HepG2 (cell line): ENCODE measurements around the gene EDAR. TPM values are rescaled to one million over a fixed set of nuclear protein-coding genes. Genes with fewer than 3 reads are reported as not detected.

Experiments used
- ATAC-seq: fragments of 200-7000 bp; cut with Tn5 transposase; 3 replicates; pipeline ENCODE4 v1.9.1; 2020; ENCODE audit warnings: mild to moderate bottlenecking, moderate library complexity
- BruUV-seq: library from RNA; stranded (reverse); fragments of 400-500 nt; replicated peaks from 2 replicates; lab custom pipeline; 2021; lab: Mats Ljungman, UMichigan
- CTCF ChIA-PET: fragments of 300-600 bp; formaldehyde crosslinking; extraction: SDS; loops from one replicate; lab custom pipeline; 2021; ENCODE audit warnings: low total read pairs, inconsistent platforms, low intra/inter-chr PET ratio; lab: Yijun Ruan, JAX
- POLR2A ChIA-PET: fragments of 350-600 bp; sonication (Branson Sonifier 250); formaldehyde crosslinking; loops from one replicate; lab custom pipeline; 2020; ENCODE audit warnings: antibody characterized with exemption, inconsistent platforms; lab: Yijun Ruan, JAX
- DNase-seq: peaks from one replicate; pipeline ENCODE4 v3.0.0-alpha.2; 2015; ENCODE audit warnings: low spot score
- FAIRE-seq: peaks from 3 replicates; lab custom pipeline; 2011; peaks lifted over from hg19 to GRCh38; lab: Jason Lieb, UNC
- H2AFZ ChIP-seq: one replicate; pipeline ENCODE4 v1.6.1; 2011; ENCODE audit warnings: low read length, inconsistent platforms
- H3K27ac ChIP-seq: fragments of 300-600 bp; 3 replicates; pipeline ENCODE4 v1.8.0; 2011; ENCODE audit warnings: mixed run types, mild to moderate bottlenecking, mixed read lengths, low read length, inconsistent platforms; ENCODE audit not compliant: insufficient read depth; ENCODE audit errors: extremely low read length
- H3K27me3 ChIP-seq, 2 experiments: fragments of 200-600 bp in 1 of 2; 2 replicates in 1 of 2; 3 replicates in 1 of 2; pipeline versions ENCODE4 v1.6.0 to v1.8.0; 2011; ENCODE audit warnings: low read length in 2 of 2, mild to moderate bottlenecking in 2 of 2, moderate library complexity in 2 of 2, inconsistent platforms in 1 of 2; ENCODE audit not compliant: insufficient read depth in 2 of 2, control insufficient read depth in 1 of 2
- H3K36me3 ChIP-seq, 2 experiments: fragments of 200-600 bp in 1 of 2; replicated peaks in 1 of 2; 2 replicates in 1 of 2; 3 replicates in 1 of 2; pipeline versions ENCODE4 v1.5.1 to v1.8.0; 2011; ENCODE audit warnings: low read length in 2 of 2, inconsistent platforms in 1 of 2; ENCODE audit not compliant: insufficient read depth in 2 of 2, control insufficient read depth in 1 of 2
- H3K4me1 ChIP-seq: 2 replicates; pipeline ENCODE4 v1.5.1; 2012; ENCODE audit warnings: low read length, inconsistent platforms; ENCODE audit not compliant: insufficient read depth
- H3K4me2 ChIP-seq: 2 replicates; pipeline ENCODE4 v1.6.0; 2011; ENCODE audit warnings: low read depth, low read length, inconsistent platforms
- H3K4me3 ChIP-seq, 3 experiments: fragments of 200-600 bp in 1 of 3; sonication (generic), shearing (Covaris generic) in 1 of 3; replicated peaks in 1 of 3; 2 replicates each; pipeline ENCODE4 v1.5.1; 2011 to 2016; ENCODE audit warnings: low read length in 3 of 3, inconsistent platforms in 2 of 3, low read depth in 2 of 3, mild to moderate bottlenecking in 2 of 3, control low read depth in 1 of 3, mixed read lengths in 1 of 3; ENCODE audit not compliant: insufficient read depth in 1 of 3
- H3K79me2 ChIP-seq: one replicate; pipeline ENCODE4 v1.6.1; 2011; ENCODE audit warnings: low read length, inconsistent platforms; ENCODE audit not compliant: insufficient read depth
- H3K9ac ChIP-seq: 2 replicates; pipeline ENCODE4 v1.6.0; 2011; ENCODE audit warnings: mild to moderate bottlenecking, low read depth, low read length, inconsistent platforms; ENCODE audit not compliant: insufficient read depth
- H3K9me3 ChIP-seq: 2 replicates; pipeline ENCODE4 v1.5.1; 2012; ENCODE audit warnings: mild to moderate bottlenecking, low read length
- H4K20me1 ChIP-seq: 2 replicates; pipeline ENCODE4 v1.6.0; 2011; ENCODE audit warnings: inconsistent platforms, mild to moderate bottlenecking, low read length, moderate library complexity; ENCODE audit not compliant: insufficient read depth
- AHDC1 ChIP-seq: sonication (generic); formaldehyde crosslinking; IDR thresholded peaks from 2 replicates; pipeline ENCODE4 v1.5.1; 2020; ENCODE audit warnings: mild to moderate bottlenecking, missing genetic modification reagents, borderline replicate concordance
- ZNF768 ChIP-seq: sonication (generic); formaldehyde crosslinking; IDR thresholded peaks from 2 replicates; pipeline ENCODE4 v1.4.0; 2020; ENCODE audit warnings: missing genetic modification reagents
- WGBS: methylation state at CpG from one replicate; pipeline ENCODE4 v1.1.6; 2017; ENCODE audit warnings: low lambda C conversion rate; 5-methylcytosine and 5-hydroxymethylcytosine counted together
- in situ Hi-C: cut with HindIII; loops from 2 replicates; pipeline ENCODE4 v1.10.0; 2017; ENCODE audit warnings: low pct_unique_long_range_greater_than_20kb; ENCODE audit not compliant: extremely low pct_ligation_motif_present
- intact Hi-C: fragments of 100-400 bp; cut with micrococcal nuclease; formaldehyde crosslinking; loops from one replicate; pipeline ENCODE4 v1.10.0; 2022; ENCODE audit not compliant: unreplicated experiment
- polyA plus RNA-seq, 8 experiments: library from polyadenylated mRNA; depleted of rRNA in 3 of 8; stranded (reverse) in 7 of 8; unstranded in 1 of 8; fragments of >200 nt; fragmentation: Illumina TruSeq in 4 of 8; extraction: Trizol in 4 of 8; gene quantifications; 2 replicates each; pipeline versions ENCODE4 v1.2.1 to v1.2.3, GENCODE V29; 2011 to 2016; ENCODE audit warnings: low read depth in 4 of 8, missing spikeins in 1 of 8, mixed read lengths in 1 of 8; ENCODE audit not compliant: insufficient read depth in 1 of 8
- total RNA-seq, 5 experiments: library from RNA; depleted of rRNA; stranded (reverse); fragments of >200 nt; fragmentation: Illumina TruSeq; extraction: Trizol; gene quantifications; 2 replicates each; pipeline ENCODE4 v1.2.3, GENCODE V29; 2016; ENCODE audit warnings: low read depth in 1 of 5

Gene EDAR
- total and polyA plus RNA-seq, 2 of the 13 experiments (the other 11 are each of a cell fraction or from before 2014, with no cell fraction given), result not detected

- peaks cover 20% of the 10 kb centered on the region for H3K4me1 ChIP-seq
- no peak overlapping the region for H2AFZ ChIP-seq
- peaks cover 0 to 3% of the 10 kb centered on the region in 2 experiments; a peak in 2 of 5 replicates for H3K27me3 ChIP-seq
- H3K79me2 ChIP-seq, result no peaks in the 10 kb centered on the region
- no peak for TF ChIP-seq AHDC1
- TF ChIP-seq ZNF768 (CRISPR knock-in tag), result 0 out of 2 replicates have a peak, but pooled peaks have one; percentile 14
- TF ChIP-seq, all 625 proteins: peak for 1
- DNase-seq, result no peak
- 62% methylated on average over 9 of the region's 9 CpGs for WGBS
- ATAC-seq, result no peak
- intact Hi-C loops (no loop called here), in situ Hi-C loops (no loop called here)
- Histone ChIP-seq H3K4me2 (peak overlapping the region; percentile 60), H3K4me3 (peak overlapping the region in 1 of 3 experiments; percentile 13; a peak in 1 of 6 replicates), H3K9ac (no peak overlapping the region), H4K20me1 (no peaks in the 10 kb centered on the region), H3K36me3 (no peaks in the 10 kb centered on the region), H3K9me3 (no peaks in the 10 kb centered on the region), H3K27ac (no peak overlapping the region)
- FAIRE-seq, result no peak
- ChIA-PET POLR2A (no interaction called here), CTCF (no interaction called here)
- no TSS peak for BruUV-seq
Measured at GRCh38 chr2:109032229-109032820, 43.3 kb upstream of the EDAR start.
